OCI-LY1 (cell line): ENCODE results near the gene TSPAN1.

ENCODE experiments used
- EZH2 ChIP-seq: fragments of 200-600 bp; sonication (generic), shearing (Covaris generic); IDR thresholded peaks from 2 replicates; pipeline ENCODE4 v1.8.0; 2017; ENCODE audit warnings: borderline replicate concordance, mixed run types, mild to moderate bottlenecking, antibody characterized with exemption, low read length, moderate library complexity, mixed read lengths
- TF ChIP-seq, protein P1 (sequence below): fragments of 200-600 bp; sonication (generic), shearing (Covaris generic); IDR thresholded peaks from 2 replicates; pipeline ENCODE4 v1.5.1; 2017; ENCODE audit warnings: mild to moderate bottlenecking, antibody characterized with exemption, low read length, moderate library complexity, mixed read lengths

- TF ChIP-seq, protein P1, sequence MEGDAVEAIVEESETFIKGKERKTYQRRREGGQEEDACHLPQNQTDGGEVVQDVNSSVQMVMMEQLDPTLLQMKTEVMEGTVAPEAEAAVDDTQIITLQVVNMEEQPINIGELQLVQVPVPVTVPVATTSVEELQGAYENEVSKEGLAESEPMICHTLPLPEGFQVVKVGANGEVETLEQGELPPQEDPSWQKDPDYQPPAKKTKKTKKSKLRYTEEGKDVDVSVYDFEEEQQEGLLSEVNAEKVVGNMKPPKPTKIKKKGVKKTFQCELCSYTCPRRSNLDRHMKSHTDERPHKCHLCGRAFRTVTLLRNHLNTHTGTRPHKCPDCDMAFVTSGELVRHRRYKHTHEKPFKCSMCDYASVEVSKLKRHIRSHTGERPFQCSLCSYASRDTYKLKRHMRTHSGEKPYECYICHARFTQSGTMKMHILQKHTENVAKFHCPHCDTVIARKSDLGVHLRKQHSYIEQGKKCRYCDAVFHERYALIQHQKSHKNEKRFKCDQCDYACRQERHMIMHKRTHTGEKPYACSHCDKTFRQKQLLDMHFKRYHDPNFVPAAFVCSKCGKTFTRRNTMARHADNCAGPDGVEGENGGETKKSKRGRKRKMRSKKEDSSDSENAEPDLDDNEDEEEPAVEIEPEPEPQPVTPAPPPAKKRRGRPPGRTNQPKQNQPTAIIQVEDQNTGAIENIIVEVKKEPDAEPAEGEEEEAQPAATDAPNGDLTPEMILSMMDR, result no peak
- no peak for TF ChIP-seq EZH2
These were observed 10.2 kb downstream of the TSPAN1 start for GRCh38 chr1:46184920-46185658.
